GM23248 (cell line): ENCODE results near the gene MFF.

Experiments used
- EZH2 ChIP-seq: fragments of 200-600 bp; sonication (generic); IDR thresholded peaks from 2 replicates; pipeline ENCODE4 v1.6.1; 2018; ENCODE audit warnings: antibody characterized with exemption, mild to moderate bottlenecking; ENCODE audit not compliant: insufficient read depth, poor library complexity, severe bottlenecking
- EZH2phosphoT487 ChIP-seq: fragments of 200-600 bp; sonication (generic); IDR thresholded peaks from 2 replicates; pipeline ENCODE4 v1.6.1; 2018; ENCODE audit warnings: antibody characterized with exemption, moderate library complexity, mild to moderate bottlenecking, low read depth; ENCODE audit not compliant: insufficient read depth

- TF ChIP-seq EZH2: no peak
- no peak for TF ChIP-seq EZH2phosphoT487
Observed at GRCh38 chr2:227401550-227401949, 76.5 kb downstream of the MFF start.
